ENCODE results near the gene TBC1D2. TPM values are rescaled to one million over a fixed set of nuclear protein-coding genes. Genes with fewer than 3 reads are reported as not detected.
"Not testable (repeated sequence)": the region's sequence is repeated elsewhere in the genome, so short reads cannot be mapped to it uniquely, and the experiment has no call there.

Gene TBC1D2
- polyA plus RNA-seq, 12 donors, result 1.4 to 3.3 (median 2.0) TPM; not detected in 1

- no peak for DNase-seq
These were observed 19.7 kb upstream of the TBC1D2 start for GRCh38 chr9:98275159-98275558.

GRCh38 chr9:98272083-98272482 lies 16.6 kb upstream of the TBC1D2 start:
- no peak for DNase-seq

- no peak for DNase-seq
These were observed 16.0 kb upstream of the TBC1D2 start for GRCh38 chr9:98271479-98271878.

- DNase-seq, result not testable (repeated sequence)
These were observed 14.8 kb upstream of the TBC1D2 start for GRCh38 chr9:98270284-98270683.

GRCh38 chr9:98269652-98270051 lies 14.2 kb upstream of the TBC1D2 start:
- not testable (repeated sequence) for DNase-seq

- not testable (repeated sequence) for DNase-seq
These were observed 12.1 kb upstream of the TBC1D2 start for GRCh38 chr9:98267556-98267955.

- no peak for DNase-seq
These were observed 9.1 kb upstream of the TBC1D2 start for GRCh38 chr9:98264516-98264915.

- DNase-seq, result peak; percentile 73
These were observed 8.3 kb upstream of the TBC1D2 start for GRCh38 chr9:98263482-98264357.

- DNase-seq, result no peak
These were observed 7.6 kb upstream of the TBC1D2 start for GRCh38 chr9:98263080-98263479.

GRCh38 chr9:98262056-98262455 lies 6.6 kb upstream of the TBC1D2 start:
- no peak for DNase-seq

GRCh38 chr9:98260635-98261034 lies 5.2 kb upstream of the TBC1D2 start:
- DNase-seq, result no peak

GRCh38 chr9:98259791-98260190 lies 4.3 kb upstream of the TBC1D2 start:
- DNase-seq, result no peak

- DNase-seq, result no peak
These were observed 1.3 kb upstream of the TBC1D2 start for GRCh38 chr9:98256756-98257155.

GRCh38 chr9:98255061-98255577 lies 330 bp downstream of the TBC1D2 start:
- DNase-seq, result no peak

GRCh38 chr9:98254228-98255060 lies 1.0 kb downstream of the TBC1D2 start:
- DNase-seq, result no peak

GRCh38 chr9:98253565-98253964 lies 1.9 kb downstream of the TBC1D2 start:
- DNase-seq, result no peak

- no peak for DNase-seq
These were observed 3.9 kb downstream of the TBC1D2 start for GRCh38 chr9:98251551-98251950.

GRCh38 chr9:98249771-98250170 lies 5.7 kb downstream of the TBC1D2 start:
- no peak for DNase-seq

GRCh38 chr9:98248737-98249474 lies 6.5 kb downstream of the TBC1D2 start:
- no peak for DNase-seq

- no peak for DNase-seq
These were observed 7.4 kb downstream of the TBC1D2 start for GRCh38 chr9:98247831-98248657.

GRCh38 chr9:98242426-98242825 lies 13.0 kb downstream of the TBC1D2 start:
- no peak for DNase-seq

Measured in muscle of arm (tissue), 12 donors.